ENCODE measurements around the gene RRAGB.

DNA sequence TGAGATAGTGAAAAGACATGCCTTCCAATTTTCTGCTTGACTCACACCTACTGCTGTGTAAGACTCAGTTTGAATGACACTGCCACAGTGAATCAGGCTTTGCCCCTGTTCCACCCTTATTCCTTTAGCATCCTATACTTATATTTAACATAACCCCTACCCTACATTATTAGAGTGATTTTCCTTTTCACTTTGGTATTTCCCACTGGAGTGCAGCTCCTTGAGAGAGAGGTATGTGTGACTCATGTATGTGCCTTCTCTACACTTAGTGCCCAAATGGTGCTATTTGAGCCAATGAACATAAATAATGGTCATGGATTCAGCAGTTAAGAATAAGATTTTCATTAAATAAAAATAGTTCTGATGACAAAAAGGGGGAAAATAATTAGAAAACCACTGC lies 69.5 kb downstream of the RRAGB start:
- TF ChIP-seq, protein P1, sequence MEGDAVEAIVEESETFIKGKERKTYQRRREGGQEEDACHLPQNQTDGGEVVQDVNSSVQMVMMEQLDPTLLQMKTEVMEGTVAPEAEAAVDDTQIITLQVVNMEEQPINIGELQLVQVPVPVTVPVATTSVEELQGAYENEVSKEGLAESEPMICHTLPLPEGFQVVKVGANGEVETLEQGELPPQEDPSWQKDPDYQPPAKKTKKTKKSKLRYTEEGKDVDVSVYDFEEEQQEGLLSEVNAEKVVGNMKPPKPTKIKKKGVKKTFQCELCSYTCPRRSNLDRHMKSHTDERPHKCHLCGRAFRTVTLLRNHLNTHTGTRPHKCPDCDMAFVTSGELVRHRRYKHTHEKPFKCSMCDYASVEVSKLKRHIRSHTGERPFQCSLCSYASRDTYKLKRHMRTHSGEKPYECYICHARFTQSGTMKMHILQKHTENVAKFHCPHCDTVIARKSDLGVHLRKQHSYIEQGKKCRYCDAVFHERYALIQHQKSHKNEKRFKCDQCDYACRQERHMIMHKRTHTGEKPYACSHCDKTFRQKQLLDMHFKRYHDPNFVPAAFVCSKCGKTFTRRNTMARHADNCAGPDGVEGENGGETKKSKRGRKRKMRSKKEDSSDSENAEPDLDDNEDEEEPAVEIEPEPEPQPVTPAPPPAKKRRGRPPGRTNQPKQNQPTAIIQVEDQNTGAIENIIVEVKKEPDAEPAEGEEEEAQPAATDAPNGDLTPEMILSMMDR (conservative IDR thresholded peaks at IDR 0.05; ENCODE audit: low read depth, low read length) = no peak
- no peak for TF ChIP-seq POLR2A (IDR thresholded peaks at IDR 0.05; ENCODE audit: low read depth, low read length)
- TF ChIP-seq MAFK (IDR thresholded peaks at IDR 0.05; ENCODE audit: low read depth, low read length) = no peak
- no peak for TF ChIP-seq MAZ (IDR thresholded peaks at IDR 0.05; ENCODE audit: borderline replicate concordance, low read depth, low read length)
- TF ChIP-seq NFE2L2 (IDR thresholded peaks at IDR 0.05; ENCODE audit: low read depth, low read length) = no peak
- TF ChIP-seq RFX5 (IDR thresholded peaks at IDR 0.05; ENCODE audit: low read depth, low read length) = no peak
- TF ChIP-seq RAD21 (IDR thresholded peaks at IDR 0.05; ENCODE audit: low read length) = no peak
- no peak for TF ChIP-seq CEBPB (IDR thresholded peaks at IDR 0.05; ENCODE audit: low read depth, low read length)
- TF ChIP-seq FOS (IDR thresholded peaks at IDR 0.05; ENCODE audit: low read depth, low read length) = no peak
- TF ChIP-seq, protein P2, sequence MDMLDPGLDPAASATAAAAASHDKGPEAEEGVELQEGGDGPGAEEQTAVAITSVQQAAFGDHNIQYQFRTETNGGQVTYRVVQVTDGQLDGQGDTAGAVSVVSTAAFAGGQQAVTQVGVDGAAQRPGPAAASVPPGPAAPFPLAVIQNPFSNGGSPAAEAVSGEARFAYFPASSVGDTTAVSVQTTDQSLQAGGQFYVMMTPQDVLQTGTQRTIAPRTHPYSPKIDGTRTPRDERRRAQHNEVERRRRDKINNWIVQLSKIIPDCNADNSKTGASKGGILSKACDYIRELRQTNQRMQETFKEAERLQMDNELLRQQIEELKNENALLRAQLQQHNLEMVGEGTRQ (IDR thresholded peaks at IDR 0.05; ENCODE audit: low read depth, low read length) = no peak
- TF ChIP-seq MXI1 (IDR thresholded peaks at IDR 0.05; ENCODE audit: borderline replicate concordance, low read depth, low read length) = no peak
- TF ChIP-seq RCOR1 (IDR thresholded peaks at IDR 0.05; ENCODE audit: insufficient replicate concordance, low read length) = no peak
- no peak for TF ChIP-seq SMC3 (IDR thresholded peaks at IDR 0.05; ENCODE audit: low read depth, low read length)
